Astrocyte (in vitro differentiated cells and primary cell): ENCODE measurements around the gene NUBPL.

Experiments used
- CTCF ChIP-seq: IDR thresholded peaks from 2 replicates; pipeline ENCODE4 v1.5.1; 2011; ENCODE audit warnings: low read depth, mild to moderate bottlenecking, inconsistent platforms, low read length, moderate library complexity; ENCODE audit not compliant: insufficient read depth
- EZH2 ChIP-seq: IDR thresholded peaks from 2 replicates; pipeline ENCODE4 v1.6.1; 2012; ENCODE audit warnings: mild to moderate bottlenecking, low read length, inconsistent platforms; ENCODE audit not compliant: insufficient read depth

GRCh38 chr14:31895206-31895605, 334.0 kb downstream of the NUBPL start:
- no peak for TF ChIP-seq CTCF
- no peak for TF ChIP-seq EZH2
